ENCODE data around the gene ADGRG6.

The ADGRG6 gene

GRCh38 chr6:142458836-142459235 lies 157.0 kb downstream of the ADGRG6 start:
- no peak overlapping the region for H3K4me3 ChIP-seq (ENCODE audit: low read length)
- no peak for TF ChIP-seq CTCF (conservative IDR thresholded peaks at IDR 0.05; ENCODE audit: low read depth, low read length)
- no peak for DNase-seq (ENCODE audit: low read depth)

GRCh38 chr6:142459271-142459670 lies 157.5 kb downstream of the ADGRG6 start:
- DNase-seq (ENCODE audit: low read depth) = no peak
- TF ChIP-seq CTCF (conservative IDR thresholded peaks at IDR 0.05; ENCODE audit: low read depth, low read length) = no peak
- no peak overlapping the region for H3K4me3 ChIP-seq (ENCODE audit: low read length)

- no peak for TF ChIP-seq CTCF (conservative IDR thresholded peaks at IDR 0.05; ENCODE audit: low read depth, low read length)
- H3K4me3 ChIP-seq (ENCODE audit: low read length) = no peak overlapping the region
- no peak for DNase-seq (ENCODE audit: low read depth)
Observed at GRCh38 chr6:142462260-142462659, 160.5 kb downstream of the ADGRG6 start.

GRCh38 chr6:142463988-142464387 lies 162.2 kb downstream of the ADGRG6 start:
- DNase-seq (ENCODE audit: low read depth) = no peak
- TF ChIP-seq CTCF (conservative IDR thresholded peaks at IDR 0.05; ENCODE audit: low read depth, low read length) = no peak
- H3K4me3 ChIP-seq (ENCODE audit: low read length) = no peak overlapping the region

- no peak overlapping the region for H3K4me3 ChIP-seq (ENCODE audit: low read length)
- DNase-seq (ENCODE audit: low read depth) = no peak
- no peak for TF ChIP-seq CTCF (conservative IDR thresholded peaks at IDR 0.05; ENCODE audit: low read depth, low read length)
Observed at GRCh38 chr6:142469220-142469619, 167.4 kb downstream of the ADGRG6 start.

GRCh38 chr6:142470421-142470820 lies 168.6 kb downstream of the ADGRG6 start:
- TF ChIP-seq CTCF (conservative IDR thresholded peaks at IDR 0.05; ENCODE audit: low read depth, low read length) = no peak
- H3K4me3 ChIP-seq (ENCODE audit: low read length) = no peak overlapping the region
- no peak for DNase-seq (ENCODE audit: low read depth)

- H3K4me3 ChIP-seq (ENCODE audit: low read length) = no peak overlapping the region
- peak; percentile 71 for TF ChIP-seq CTCF (conservative IDR thresholded peaks at IDR 0.05; ENCODE audit: low read depth, low read length)
- peak; percentile 17 for DNase-seq (ENCODE audit: low read depth)
Observed at GRCh38 chr6:142474531-142475289, 172.9 kb downstream of the ADGRG6 start.
